K562 (cell line): ENCODE results near the gene CELA3B.

Experiments used
- CBX1 ChIP-seq: sonication (generic); IDR thresholded peaks from 2 replicates; pipeline ENCODE4 v1.6.1; 2016; ENCODE audit warnings: antibody characterized with exemption, low read depth, mild to moderate bottlenecking
- KDM1A ChIP-seq, 2 experiments: fragments of 450-650 bp; IDR thresholded peaks; 2 replicates each; pipeline ENCODE4 v1.6.1; 2016; ENCODE audit warnings: mild to moderate bottlenecking in 2 of 2
- KDM4B ChIP-seq, 2 experiments: fragments of 450-650 bp in 1 of 2; sonication (generic) in 1 of 2; IDR thresholded peaks; 2 replicates each; pipeline ENCODE4 v1.6.1; 2016 to 2017; ENCODE audit warnings: borderline replicate concordance in 2 of 2, antibody characterized with exemption in 1 of 2, low read depth in 1 of 2, mild to moderate bottlenecking in 1 of 2
- NR3C1 ChIP-seq: sonication (generic); formaldehyde crosslinking; IDR thresholded peaks from 2 replicates; pipeline ENCODE4 v1.8.1; 2022; ENCODE audit warnings: missing genetic modification reagents
- POLR2AphosphoS5 ChIP-seq: IDR thresholded peaks from 2 replicates; pipeline ENCODE4 v1.6.1; 2011; ENCODE audit warnings: mild to moderate bottlenecking, low read depth, low read length, moderate library complexity; ENCODE audit not compliant: control insufficient read depth, insufficient read depth
- SMARCE1 ChIP-seq: fragments of 450-650 bp; IDR thresholded peaks from 2 replicates; pipeline ENCODE4 v1.7.1; 2016; ENCODE audit warnings: mild to moderate bottlenecking
- STAT5A ChIP-seq: IDR thresholded peaks from 2 replicates; pipeline ENCODE4 v1.6.1; 2012; ENCODE audit warnings: low read length, inconsistent platforms, borderline replicate concordance
- TSC22D4 ChIP-seq: fragments of 450-650 bp; IDR thresholded peaks from 2 replicates; pipeline ENCODE4 v1.6.1; 2016; ENCODE audit warnings: missing genetic modification characterization, missing biosample characterization, control low read depth
- WHSC1 ChIP-seq: IDR thresholded peaks from one replicate; pipeline ENCODE4 v1.6.1; 2012; ENCODE audit warnings: low read length, control low read depth, inconsistent platforms
- ZNF263 ChIP-seq: sonication (generic); formaldehyde crosslinking; IDR thresholded peaks from 2 replicates; pipeline ENCODE4 v1.8.0; 2022; ENCODE audit warnings: mild to moderate bottlenecking, missing genetic modification reagents, borderline replicate concordance
- ZNF445 ChIP-seq: fragments of 250-450 bp; sonication (Bioruptor Pico); IDR thresholded peaks from 2 replicates; pipeline ENCODE4 v1.4.0; 2020; ENCODE audit warnings: low read depth, mild to moderate bottlenecking, moderate library complexity
- TF ChIP-seq, protein P1 (sequence below), 3 experiments: IDR thresholded peaks in 2 of 3; conservative IDR thresholded peaks in 1 of 3; 2 replicates each; pipeline ENCODE4 v1.5.1; 2011 to 2012; ENCODE audit warnings: low read length in 3 of 3, mild to moderate bottlenecking in 3 of 3, control low read depth in 2 of 3, improper control_type of control experiment in 1 of 3, inconsistent platforms in 1 of 3, low read depth in 1 of 3, mixed read lengths in 1 of 3, moderate library complexity in 1 of 3; ENCODE audit not compliant: insufficient read depth in 2 of 3

DNA sequence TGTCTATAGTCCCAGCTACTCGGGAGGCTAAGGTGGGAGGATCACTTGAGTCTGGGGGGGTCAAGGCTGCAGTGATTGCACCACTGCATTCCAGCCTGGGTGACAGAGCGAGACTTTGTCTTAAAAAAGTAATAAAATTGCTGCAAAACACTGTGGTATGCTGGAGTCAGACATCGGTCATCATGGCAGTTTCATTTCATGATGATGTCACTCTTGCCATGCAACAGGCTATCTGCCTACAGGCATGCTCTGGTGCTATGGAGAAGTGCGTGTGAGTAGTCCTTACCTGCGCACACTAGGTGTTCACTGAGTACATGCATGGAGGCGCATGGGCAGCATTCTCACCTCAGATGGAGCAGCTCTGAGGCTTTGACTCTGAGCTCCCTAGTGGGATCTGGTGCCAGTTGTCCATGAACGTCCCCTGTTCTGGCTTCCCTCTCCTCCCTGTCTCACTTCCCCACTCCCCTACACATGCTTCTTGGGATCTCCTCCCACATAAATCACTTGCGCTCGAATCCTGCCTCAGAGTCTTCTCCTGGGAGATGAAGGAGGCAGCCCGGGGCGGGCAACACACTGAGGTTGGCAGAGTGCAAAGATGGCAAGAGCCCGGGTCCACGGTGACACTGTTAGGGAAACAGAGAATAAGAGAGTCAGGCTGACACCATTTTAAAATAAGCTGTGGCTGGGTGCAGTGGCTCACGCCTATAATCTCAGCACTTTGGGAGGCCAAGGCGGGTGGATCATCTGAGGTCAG lies 10.4 kb upstream of the CELA3B start:
- TF ChIP-seq, protein P1, sequence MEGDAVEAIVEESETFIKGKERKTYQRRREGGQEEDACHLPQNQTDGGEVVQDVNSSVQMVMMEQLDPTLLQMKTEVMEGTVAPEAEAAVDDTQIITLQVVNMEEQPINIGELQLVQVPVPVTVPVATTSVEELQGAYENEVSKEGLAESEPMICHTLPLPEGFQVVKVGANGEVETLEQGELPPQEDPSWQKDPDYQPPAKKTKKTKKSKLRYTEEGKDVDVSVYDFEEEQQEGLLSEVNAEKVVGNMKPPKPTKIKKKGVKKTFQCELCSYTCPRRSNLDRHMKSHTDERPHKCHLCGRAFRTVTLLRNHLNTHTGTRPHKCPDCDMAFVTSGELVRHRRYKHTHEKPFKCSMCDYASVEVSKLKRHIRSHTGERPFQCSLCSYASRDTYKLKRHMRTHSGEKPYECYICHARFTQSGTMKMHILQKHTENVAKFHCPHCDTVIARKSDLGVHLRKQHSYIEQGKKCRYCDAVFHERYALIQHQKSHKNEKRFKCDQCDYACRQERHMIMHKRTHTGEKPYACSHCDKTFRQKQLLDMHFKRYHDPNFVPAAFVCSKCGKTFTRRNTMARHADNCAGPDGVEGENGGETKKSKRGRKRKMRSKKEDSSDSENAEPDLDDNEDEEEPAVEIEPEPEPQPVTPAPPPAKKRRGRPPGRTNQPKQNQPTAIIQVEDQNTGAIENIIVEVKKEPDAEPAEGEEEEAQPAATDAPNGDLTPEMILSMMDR (IDR thresholded peaks at IDR 0.05 in 2 of 3, conservative IDR thresholded peaks at IDR 0.05 in 1 of 3; ENCODE audit: insufficient read depth in 2 of 3, low read depth in 1 of 3, low read length in 3 of 3), result no peak
- TF ChIP-seq POLR2AphosphoS5 (no peak), STAT5A (no peak), NR3C1 (CRISPR knock-in tag) (no peak), WHSC1 (no peak), TSC22D4 (tag) (no peak), SMARCE1 (no peak), CBX1 (no peak), KDM4B (IDR thresholded peaks at IDR 0.05; ENCODE audit: borderline replicate concordance in 2 of 2, low read depth in 1 of 2) (no peak), KDM1A (IDR thresholded peaks at IDR 0.05) (0 out of 4 replicates have a peak, but pooled peaks of 1 of the 2 experiments have one; percentile 20), ZNF445 (CRISPR knock-in tag) (no peak), ZNF263 (no peak)
